GM19455 (cell line): Measurements from ENCODE around the gene TRPV6.

Source experiments
- ATAC-seq: cut with Tn5 transposase; IDR thresholded peaks from one replicate; pipeline ENCODE4 v1.9.1; 2021; ENCODE audit not compliant: unreplicated experiment

TRPV6 gene

GRCh38 chr7:142908921-142909890, 23.7 kb upstream of the TRPV6 start:
- ATAC-seq = no peak

DNA sequence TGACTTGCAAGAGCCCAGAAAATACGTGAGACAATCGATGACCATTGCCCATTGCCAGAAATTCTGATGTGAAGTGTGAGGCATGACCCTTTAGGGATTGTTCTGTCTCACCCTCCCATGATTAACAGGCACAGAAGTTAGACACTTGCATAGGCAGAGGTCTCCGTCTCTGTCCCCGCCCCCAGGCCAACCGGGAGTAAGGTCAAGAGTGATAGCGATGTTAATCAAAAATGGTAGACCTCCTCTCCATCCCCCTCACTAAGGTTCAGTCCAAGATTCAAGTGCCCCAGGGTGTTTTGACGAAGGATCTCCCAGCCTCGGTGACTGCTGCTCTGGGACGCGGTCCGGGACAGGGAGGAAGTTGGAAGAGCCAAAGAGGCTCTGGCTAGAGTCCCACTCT, 22.7 kb upstream of the TRPV6 start:
- ATAC-seq = no peak

DNA sequence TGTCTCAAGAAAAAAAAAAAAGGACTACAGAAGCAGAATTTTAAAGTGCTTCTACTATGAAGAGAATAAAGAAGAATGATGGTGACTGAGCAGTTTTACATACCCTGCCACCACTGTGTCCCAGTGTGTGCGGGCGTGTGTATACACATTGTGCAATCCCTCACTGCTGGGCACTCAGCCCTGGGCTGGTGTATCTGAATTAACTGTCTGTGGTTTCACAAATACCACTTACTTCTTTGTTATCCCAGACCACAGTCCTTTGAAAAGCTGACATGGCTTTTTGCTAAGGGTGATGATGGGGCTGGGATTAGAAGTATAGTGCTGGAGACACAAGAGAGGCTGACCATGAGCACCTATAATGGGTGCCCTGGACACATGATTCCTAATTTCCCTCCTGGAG, 21.1 kb upstream of the TRPV6 start:
- ATAC-seq = no peak

GRCh38 chr7:142905759-142906158, 20.2 kb upstream of the TRPV6 start:
- no peak for ATAC-seq

DNA sequence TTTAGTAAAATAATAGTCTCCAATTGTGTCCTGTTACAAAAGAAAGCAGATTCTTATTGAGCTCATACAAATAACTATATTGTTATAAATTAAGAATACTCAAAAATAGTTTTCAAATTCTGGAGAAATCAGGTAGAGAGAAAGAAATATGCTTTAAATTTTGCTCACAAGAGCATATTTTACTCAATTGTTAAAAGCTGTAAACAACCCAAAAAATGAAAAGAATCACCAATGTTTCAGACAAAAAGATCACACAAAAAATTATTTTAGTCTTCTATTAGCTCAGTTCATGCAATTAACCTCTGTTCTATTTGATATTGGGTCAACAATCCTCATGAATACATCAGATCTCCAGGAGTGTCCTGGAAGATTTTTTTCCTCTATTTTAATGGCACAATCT, 18.6 kb upstream of the TRPV6 start:
- no peak for ATAC-seq

GRCh38 chr7:142901426-142902259, 16.1 kb upstream of the TRPV6 start:
- ATAC-seq = no peak

GRCh38 chr7:142899661-142900060, 14.1 kb upstream of the TRPV6 start:
- no peak for ATAC-seq

- no peak for ATAC-seq
Measured at GRCh38 chr7:142898377-142899170, 13.0 kb upstream of the TRPV6 start.

- no peak for ATAC-seq
Measured at GRCh38 chr7:142897691-142898090, 12.1 kb upstream of the TRPV6 start.

- ATAC-seq = no peak
Measured at GRCh38 chr7:142896741-142897379, 11.3 kb upstream of the TRPV6 start.

GRCh38 chr7:142896151-142896550, 10.6 kb upstream of the TRPV6 start:
- no peak for ATAC-seq

DNA sequence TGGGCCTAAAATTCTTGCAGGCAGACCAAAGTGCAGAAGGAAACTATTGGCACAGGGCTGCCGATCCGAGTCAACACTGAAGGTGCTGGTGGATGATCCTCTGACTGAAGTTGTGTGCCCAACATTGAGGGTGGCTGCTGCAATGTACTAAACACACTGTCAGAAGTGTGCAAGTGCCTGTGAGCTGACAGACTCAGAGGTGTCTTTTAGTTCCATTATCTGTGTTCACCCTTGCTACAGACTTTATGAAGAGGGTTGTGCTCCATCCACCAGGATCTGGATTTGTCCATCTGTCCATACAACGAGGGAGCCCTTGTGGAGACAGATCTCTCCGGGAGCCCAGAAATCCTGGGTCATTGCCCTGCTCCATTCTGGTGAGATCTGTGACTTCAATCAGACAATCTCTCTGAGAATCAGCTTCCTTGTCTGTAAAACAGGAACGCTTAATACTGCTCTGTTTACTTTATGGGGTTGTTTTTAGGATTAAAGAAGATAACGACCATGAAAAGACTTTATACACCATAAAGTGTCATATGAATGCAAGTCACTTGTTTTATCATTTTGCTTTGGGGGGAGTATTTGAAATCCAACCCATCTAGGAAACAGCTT, 9.5 kb upstream of the TRPV6 start:
- ATAC-seq = no peak

DNA sequence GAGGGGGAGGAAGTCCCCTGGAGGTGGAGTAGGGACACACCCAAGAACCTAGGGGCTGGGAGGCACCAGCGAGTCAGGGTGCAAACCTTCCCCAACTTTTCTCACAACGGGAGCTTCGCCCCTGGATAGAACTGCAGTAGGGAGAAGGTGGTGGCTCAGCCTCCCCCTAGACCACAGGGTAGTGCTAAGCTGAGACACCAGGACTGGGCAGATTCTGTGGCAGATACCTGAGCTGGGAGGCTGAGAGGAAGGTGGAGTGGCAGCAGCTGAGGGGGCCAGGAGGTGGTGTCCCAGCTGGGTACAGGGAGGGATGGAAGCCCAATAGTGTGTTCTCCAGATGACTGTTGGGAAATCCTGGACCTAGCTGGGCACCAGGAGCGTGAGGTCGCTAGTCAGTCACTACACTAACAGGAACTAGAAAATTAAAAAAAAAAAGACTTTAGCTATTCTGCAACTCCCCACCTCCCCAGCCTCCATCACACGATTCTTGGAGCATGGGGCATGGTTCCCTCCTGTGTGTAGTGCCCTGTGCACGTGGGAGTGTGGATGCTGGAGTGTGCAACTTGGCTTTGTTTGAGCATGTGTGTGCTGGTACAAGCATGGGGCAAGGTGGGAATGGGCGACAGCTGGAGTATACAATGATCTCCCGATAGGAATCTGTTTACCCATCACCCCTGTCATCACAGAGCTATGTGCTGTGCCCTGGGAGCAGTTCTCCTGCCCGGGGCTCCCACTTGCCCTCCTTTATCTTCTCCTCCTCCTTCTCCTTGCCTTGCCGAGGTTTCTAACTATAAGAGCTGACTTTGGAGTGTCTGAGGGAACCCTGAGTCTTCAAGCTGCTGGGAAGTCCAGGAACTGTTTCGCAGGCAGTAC, 8.8 kb upstream of the TRPV6 start:
- no peak for ATAC-seq

- no peak for ATAC-seq
Measured at GRCh38 chr7:142892951-142893350, 7.4 kb upstream of the TRPV6 start.

DNA sequence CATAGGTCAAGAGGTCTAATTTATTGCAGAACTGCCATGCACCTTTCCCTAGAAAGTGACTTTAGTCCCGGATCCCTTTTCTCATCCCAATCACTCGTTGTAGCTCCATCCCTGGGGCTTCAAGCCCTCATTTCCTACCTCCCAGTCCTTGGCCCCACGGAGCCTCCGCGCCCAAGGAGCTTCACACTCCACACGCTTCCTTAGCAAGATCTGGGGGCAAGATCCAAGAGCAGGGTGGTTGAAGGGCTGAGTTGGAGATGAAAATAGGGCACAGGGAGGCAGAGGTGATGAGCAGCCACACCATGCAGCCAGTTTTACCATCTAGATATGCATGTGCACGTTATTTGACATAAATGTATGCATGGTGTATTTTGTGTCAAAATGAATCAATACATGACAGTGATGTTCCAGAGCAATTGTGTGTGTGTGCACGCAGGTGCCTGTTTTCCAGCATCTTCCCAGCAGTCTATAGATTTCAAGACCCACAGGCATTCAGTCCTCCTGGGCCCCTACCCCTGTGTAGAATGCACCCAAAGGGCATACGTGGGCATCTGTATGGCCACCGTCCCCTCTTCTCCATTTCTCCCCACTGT, 6.0 kb upstream of the TRPV6 start:
- no peak for ATAC-seq

DNA sequence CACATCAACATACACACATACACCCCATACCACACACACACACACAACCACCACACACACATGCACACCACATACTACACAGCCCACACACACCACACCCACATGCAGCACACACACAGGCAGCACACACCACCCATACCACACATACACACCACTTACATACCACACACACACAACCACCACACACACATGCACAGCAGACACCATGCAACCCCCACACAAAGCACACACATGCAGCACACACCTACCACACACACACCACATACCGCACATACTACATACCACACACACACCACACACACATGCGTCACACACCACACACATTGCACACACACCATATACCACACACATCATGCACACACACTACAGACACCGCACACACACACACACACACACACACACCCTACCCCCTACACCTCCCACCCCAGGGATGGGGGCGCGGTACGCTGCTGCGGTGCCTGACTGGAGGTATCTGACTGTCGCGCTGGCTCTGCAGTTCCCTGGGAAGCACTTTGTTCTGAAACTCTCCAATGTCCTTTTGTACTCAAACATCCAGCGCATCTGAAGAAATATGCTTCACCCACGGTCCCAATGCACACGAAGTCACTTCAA, 5.4 kb upstream of the TRPV6 start:
- ATAC-seq = no peak

- ATAC-seq = no peak
Measured at GRCh38 chr7:142889816-142890215, 4.3 kb upstream of the TRPV6 start.

GRCh38 chr7:142887282-142888015, 1.9 kb upstream of the TRPV6 start:
- ATAC-seq = no peak
